SJSA1 (cell line): Measurements from ENCODE around the gene PSMC6. TPM values are rescaled to one million over a fixed set of nuclear protein-coding genes. Genes with fewer than 3 reads are reported as not detected.

Experiments used
- DNase-seq, 2 experiments: peaks; one replicate each; pipeline ENCODE4 v3.0.0-alpha.2; 2015 to 2020; ENCODE audit warnings: low spot score in 2 of 2, low read depth in 1 of 2
- H3K27ac ChIP-seq: fragments of 250-450 bp; sonication (Bioruptor Pico); 2 replicates; pipeline ENCODE4 v1.5.1; 2020; ENCODE audit warnings: mild to moderate bottlenecking, moderate library complexity
- H3K27me3 ChIP-seq: fragments of 250-450 bp; sonication (Bioruptor Pico); replicated peaks from 2 replicates; pipeline ENCODE4 v1.5.1; 2020; ENCODE audit warnings: mild to moderate bottlenecking, moderate library complexity
- H3K36me3 ChIP-seq: fragments of 250-450 bp; sonication (Bioruptor Pico); 2 replicates; pipeline ENCODE4 v1.5.1; 2020; ENCODE audit warnings: mild to moderate bottlenecking
- H3K4me1 ChIP-seq: fragments of 250-450 bp; sonication (Bioruptor Pico); replicated peaks from 2 replicates; pipeline ENCODE4 v1.6.1; 2021; ENCODE audit warnings: mild to moderate bottlenecking
- H3K4me3 ChIP-seq: fragments of 250-450 bp; sonication (Bioruptor Pico); 2 replicates; pipeline ENCODE4 v1.5.1; 2020; ENCODE audit warnings: mild to moderate bottlenecking
- H3K9me3 ChIP-seq: fragments of 250-450 bp; sonication (Bioruptor Pico); replicated peaks from 2 replicates; pipeline ENCODE4 v1.5.1; 2020; ENCODE audit warnings: mild to moderate bottlenecking
- total RNA-seq: library from RNA; depleted of rRNA; stranded (reverse); fragments of >200 nt; shearing (Covaris generic); gene quantifications from 2 replicates; pipeline ENCODE4 v1.2.3, GENCODE V29; 2014; rRNA removed

The PSMC6 gene
- total RNA-seq, 1 experiment from 2014 or later = 168 TPM

DNA sequence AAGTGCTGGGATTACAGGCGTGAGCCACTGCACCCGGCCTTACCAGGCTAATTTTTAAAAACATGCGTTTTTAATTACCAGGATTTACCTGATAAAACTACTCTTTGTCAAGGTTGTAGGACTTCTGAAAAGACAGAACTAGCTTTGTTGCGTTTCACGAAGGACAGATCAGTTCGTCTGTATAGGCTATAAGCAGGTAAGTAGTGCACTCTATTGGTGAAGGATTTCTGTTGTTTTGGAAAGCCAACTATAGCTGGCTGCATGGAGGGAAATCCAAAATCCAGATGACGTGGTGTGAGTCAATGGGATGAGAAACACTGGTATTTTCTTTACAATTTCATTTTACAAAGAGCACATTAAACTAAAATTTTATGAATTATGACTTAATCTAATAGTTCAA is 69.8 kb downstream of the PSMC6 start:
- H3K4me1 ChIP-seq = no peaks in the 10 kb centered on the region
- DNase-seq = no peak
- H3K27ac ChIP-seq = no peak overlapping the region
- H3K4me3 ChIP-seq = no peak overlapping the region
- no peaks in the 10 kb centered on the region for H3K9me3 ChIP-seq
- H3K36me3 ChIP-seq = peaks cover 64% of the 10 kb centered on the region
- H3K27me3 ChIP-seq = no peaks in the 10 kb centered on the region

Other genes with a start within 250 kb of the PSMC6 start
- 7.6 and 7.7 TPM in 2 replicates for gene TXNDC16, start 154.7 kb upstream of the PSMC6 start, total RNA-seq
- gene GPR137C, start 154.4 kb upstream of the PSMC6 start, total RNA-seq = 2.8 and 4.1 TPM in 2 replicates
- 64.4 and 81.4 TPM in 2 replicates for gene ERO1A, start 11.6 kb upstream of the PSMC6 start, total RNA-seq
- 7.2 and 14.8 TPM in 2 replicates for gene STYX, start 23.0 kb downstream of the PSMC6 start, total RNA-seq
- 28.3 and 36.0 TPM in 2 replicates for gene GNPNAT1, start 84.4 kb downstream of the PSMC6 start, total RNA-seq
- 164 and 207 TPM in 2 replicates for gene FERMT2, start 243.8 kb downstream of the PSMC6 start, total RNA-seq